ENCODE results near the gene GALC.

GALC gene

DNA sequence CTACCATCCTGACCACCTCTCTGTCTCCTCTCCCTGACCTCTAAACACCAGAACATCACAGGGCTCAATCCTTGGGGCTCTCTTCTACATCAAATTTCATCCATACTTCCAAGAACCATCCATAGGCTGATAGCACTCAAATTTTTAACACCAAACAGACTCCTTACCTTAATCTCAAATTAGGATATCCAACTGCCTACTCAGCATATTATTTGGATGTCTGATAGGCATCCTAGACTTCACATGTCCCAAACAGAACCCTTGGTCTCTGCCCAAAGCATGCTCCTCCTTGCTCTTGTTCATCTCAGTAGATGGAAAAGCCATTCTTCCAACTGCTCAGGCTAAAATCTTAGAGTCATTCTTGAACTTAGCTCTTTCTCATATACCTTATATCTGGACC lies 91.3 kb downstream of the GALC start:
- Mint-ChIP-seq H3K27me3 (ENCODE audit: low read depth) (peaks cover 22% of the 10 kb centered on the region), H3K4me3 (no peak overlapping the region), H3K27ac (no peak overlapping the region), H3K9me3 (no peaks in the 10 kb centered on the region), H3K4me1 (ENCODE audit: low read depth) (no peaks in the 10 kb centered on the region), H3K36me3 (ENCODE audit: low read depth) (no peaks in the 10 kb centered on the region)
- DNase-seq (ENCODE audit: low spot score), result no peak

DNA sequence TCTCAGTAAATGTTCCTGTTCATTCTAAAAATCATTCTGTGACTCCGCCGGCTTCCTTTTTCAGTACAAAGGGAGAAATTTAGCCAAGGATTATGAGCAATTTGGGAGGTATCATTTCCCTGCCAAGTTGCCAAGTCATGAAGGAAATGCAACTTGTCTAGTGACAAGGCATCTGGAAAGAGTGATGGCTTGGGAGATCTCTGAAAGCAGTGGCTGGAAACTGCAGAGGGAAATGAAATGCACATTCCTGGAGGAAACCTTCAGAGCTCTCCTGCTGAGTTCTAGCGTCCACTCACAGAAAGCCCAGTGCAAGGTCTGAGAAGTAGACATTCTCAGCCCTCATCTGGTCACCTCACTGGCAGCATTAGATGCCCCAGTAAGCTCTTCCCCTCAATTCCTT lies 91.7 kb downstream of the GALC start:
- DNase-seq (ENCODE audit: low spot score), result no peak
- no peaks in the 10 kb centered on the region for H3K4me1 Mint-ChIP-seq (ENCODE audit: low read depth)
- no peaks in the 10 kb centered on the region for H3K36me3 Mint-ChIP-seq (ENCODE audit: low read depth)
- no peak overlapping the region for H3K27ac Mint-ChIP-seq
- peaks cover 26% of the 10 kb centered on the region for H3K27me3 Mint-ChIP-seq (ENCODE audit: low read depth)
- H3K9me3 Mint-ChIP-seq, result no peaks in the 10 kb centered on the region
- H3K4me3 Mint-ChIP-seq, result no peak overlapping the region

DNA sequence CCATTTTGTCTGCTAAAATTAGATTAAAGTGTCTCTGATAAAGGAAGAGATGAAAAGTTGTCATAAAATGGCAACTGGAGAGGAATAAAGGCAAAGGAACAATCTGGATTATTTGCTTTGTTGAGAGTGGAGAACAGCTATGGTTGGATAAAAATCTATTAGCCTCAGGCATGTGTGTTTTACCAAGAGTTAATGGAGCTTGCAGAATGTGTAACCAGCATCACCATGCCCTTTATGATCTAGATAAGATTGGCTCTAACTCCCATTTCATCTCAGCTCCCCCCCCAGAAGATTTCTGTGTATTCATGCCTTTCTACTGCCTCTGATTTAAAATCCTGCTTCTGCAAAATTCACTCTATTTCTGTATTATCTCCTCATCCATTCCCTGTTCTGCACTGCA lies 93.8 kb downstream of the GALC start:
- H3K9me3 Mint-ChIP-seq, result no peaks in the 10 kb centered on the region
- H3K36me3 Mint-ChIP-seq (ENCODE audit: low read depth), result no peaks in the 10 kb centered on the region
- no peaks in the 10 kb centered on the region for H3K4me1 Mint-ChIP-seq (ENCODE audit: low read depth)
- no peak for DNase-seq (ENCODE audit: low spot score)
- no peak overlapping the region for H3K27ac Mint-ChIP-seq
- H3K4me3 Mint-ChIP-seq, result no peak overlapping the region
- H3K27me3 Mint-ChIP-seq (ENCODE audit: low read depth), result peaks cover 26% of the 10 kb centered on the region

DNA sequence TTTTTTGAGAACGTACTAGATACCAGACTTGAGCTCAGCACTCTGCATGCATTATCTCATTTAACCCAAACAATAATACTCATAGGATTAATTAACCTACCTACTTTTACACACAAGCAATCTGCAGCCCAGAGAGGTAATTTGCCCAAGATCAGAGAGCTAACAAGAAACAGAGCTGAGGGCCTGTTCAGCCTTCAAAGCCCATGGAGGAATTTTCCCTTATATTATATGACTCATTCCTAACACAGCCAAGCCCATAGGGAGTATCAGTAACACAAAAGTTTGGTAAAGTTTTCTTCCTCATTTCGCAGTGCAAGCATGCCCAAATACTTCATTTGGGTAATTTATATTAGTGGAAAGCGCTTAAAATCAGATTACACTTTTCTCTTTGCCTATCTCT lies 94.7 kb downstream of the GALC start:
- Mint-ChIP-seq H3K4me3 (no peak overlapping the region), H3K27ac (no peak overlapping the region), H3K27me3 (ENCODE audit: low read depth) (peaks cover 26% of the 10 kb centered on the region), H3K36me3 (ENCODE audit: low read depth) (no peaks in the 10 kb centered on the region), H3K9me3 (no peaks in the 10 kb centered on the region), H3K4me1 (ENCODE audit: low read depth) (no peaks in the 10 kb centered on the region)
- DNase-seq (ENCODE audit: low spot score), result no peak

DNA sequence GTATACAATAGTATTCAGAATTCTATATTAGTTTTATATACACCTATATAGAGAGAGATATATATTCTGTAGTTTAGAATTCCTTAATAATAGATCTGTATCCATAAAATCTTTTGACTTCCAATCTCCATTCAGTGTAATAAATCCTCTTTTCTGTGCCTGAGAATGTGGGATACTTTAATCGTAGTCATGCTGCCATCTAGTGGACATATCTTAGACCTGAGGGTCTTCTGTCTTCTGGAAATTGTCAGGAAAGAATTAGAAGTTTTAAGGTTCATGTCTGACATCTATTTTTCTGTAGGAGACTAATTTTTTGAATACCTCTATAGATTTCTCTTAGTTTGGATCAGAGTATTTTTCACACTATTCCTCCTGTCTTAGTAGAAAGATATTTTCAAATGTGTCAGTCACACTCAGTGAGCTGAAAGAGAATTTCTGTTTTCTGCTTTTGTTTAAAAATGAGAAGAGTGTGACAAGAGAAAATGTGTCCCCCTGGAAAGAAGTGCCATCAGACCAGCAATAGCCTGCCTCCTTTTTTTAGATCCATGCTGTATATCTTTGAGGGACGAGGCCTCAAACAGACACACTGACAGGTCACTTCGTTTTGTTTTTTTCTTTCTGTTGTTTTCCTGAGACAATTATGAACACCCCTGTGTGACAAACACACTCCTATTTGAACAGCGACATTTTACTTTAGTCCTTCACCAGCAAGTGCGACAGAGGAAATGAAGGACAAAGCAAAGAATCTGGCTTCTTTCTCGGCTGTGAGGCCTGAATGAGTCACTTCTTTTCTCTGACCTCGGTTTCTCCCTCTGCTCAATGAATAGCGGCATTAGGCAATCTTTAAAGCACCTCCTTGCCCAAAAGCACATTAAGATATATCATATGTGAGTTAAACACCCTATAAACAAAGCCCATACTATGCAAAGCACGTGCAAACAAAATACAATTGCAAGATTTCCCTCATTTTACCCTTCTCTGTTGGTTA lies 96.3 kb downstream of the GALC start:
- H3K27me3 Mint-ChIP-seq (ENCODE audit: low read depth), result peaks cover 26% of the 10 kb centered on the region
- no peaks in the 10 kb centered on the region for H3K36me3 Mint-ChIP-seq (ENCODE audit: low read depth)
- no peak overlapping the region for H3K4me3 Mint-ChIP-seq
- no peak overlapping the region for H3K27ac Mint-ChIP-seq
- H3K9me3 Mint-ChIP-seq, result no peaks in the 10 kb centered on the region
- DNase-seq (ENCODE audit: low spot score), result no peak
- no peaks in the 10 kb centered on the region for H3K4me1 Mint-ChIP-seq (ENCODE audit: low read depth)

DNA sequence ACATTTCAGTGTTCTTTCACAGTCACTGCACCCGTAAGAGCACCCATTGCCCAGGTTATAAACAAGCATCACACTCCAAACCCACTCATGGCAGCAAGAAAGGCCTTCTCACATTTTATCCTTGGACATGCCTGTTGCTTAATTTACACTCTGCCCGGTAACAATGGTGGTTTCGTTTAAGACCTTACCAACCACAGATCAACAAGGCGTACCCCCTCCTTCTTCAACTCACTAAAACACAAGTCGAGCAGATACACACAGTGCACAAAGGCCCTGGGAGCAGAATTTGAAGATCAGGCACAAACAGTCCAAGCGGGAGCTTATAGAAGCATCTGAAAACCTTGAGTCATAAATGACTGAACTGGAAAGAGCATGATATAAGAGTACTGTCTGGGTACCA lies 98.1 kb downstream of the GALC start:
- Mint-ChIP-seq H3K9me3 (no peaks in the 10 kb centered on the region), H3K36me3 (ENCODE audit: low read depth) (no peaks in the 10 kb centered on the region), H3K27me3 (ENCODE audit: low read depth) (peaks cover 26% of the 10 kb centered on the region), H3K4me1 (ENCODE audit: low read depth) (no peaks in the 10 kb centered on the region), H3K27ac (no peak overlapping the region), H3K4me3 (no peak overlapping the region)
- DNase-seq (ENCODE audit: low spot score), result no peak

DNA sequence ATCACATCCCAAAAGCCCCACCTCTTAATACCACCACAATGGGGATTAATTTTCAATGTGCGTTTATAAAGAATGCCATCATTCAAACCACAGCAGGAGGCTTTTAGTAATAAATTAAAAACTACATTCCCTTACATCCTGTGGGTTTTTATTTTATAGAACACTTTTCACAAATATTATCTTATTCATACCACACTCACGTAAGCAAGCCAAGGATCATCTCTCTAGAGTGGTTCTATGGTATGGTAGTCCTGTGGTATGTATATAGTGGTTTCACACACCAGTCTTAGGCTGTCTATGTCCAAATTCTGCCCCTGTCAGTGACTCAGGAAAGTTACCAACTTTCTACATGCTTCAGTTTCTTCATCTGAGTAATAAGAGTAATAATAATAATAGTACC lies 100.2 kb downstream of the GALC start:
- H3K27ac Mint-ChIP-seq, result no peak overlapping the region
- H3K4me1 Mint-ChIP-seq (ENCODE audit: low read depth), result no peaks in the 10 kb centered on the region
- DNase-seq (ENCODE audit: low spot score), result no peak
- H3K36me3 Mint-ChIP-seq (ENCODE audit: low read depth), result no peaks in the 10 kb centered on the region
- no peaks in the 10 kb centered on the region for H3K9me3 Mint-ChIP-seq
- H3K4me3 Mint-ChIP-seq, result no peak overlapping the region
- peaks cover 15% of the 10 kb centered on the region for H3K27me3 Mint-ChIP-seq (ENCODE audit: low read depth)

DNA sequence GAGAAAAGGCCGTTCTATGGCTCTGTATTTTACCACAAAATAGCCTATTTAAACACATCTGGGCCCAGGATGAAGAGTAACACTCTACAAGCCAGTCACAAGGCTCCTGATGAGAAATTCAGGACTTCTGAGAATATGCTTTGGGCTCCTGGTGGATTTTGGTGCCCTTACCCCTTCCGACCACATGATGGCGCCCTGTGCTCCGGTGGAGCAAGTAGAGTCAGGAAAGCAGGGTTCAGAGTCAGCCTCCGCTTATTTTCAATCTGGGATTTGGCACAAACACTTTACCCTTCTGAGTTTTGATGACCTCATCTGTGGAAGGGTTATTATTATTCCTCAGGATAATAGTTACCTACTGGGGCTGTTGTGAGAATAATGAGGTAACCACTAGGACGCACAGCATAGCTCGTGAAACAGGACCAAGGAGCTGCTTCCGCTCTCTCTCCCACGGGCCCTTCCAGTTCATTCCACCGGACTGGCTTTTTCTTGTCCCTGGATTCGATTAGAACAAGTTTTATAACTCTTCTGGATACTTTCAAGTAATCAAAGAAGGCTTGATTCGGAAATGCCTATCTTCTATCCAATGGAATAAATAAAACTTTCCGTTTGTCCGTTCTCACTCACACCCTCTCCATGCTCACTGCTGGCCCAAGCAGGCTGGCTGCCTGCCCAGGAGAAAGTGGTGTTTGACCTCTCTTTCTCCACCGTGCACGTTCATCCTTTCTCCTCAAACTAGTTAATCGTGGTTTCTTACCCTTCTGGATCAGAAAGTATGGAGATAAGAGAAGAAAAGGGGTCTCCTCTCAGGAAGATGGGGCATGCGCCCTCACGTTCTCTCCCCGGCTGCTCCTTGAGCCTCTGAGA lies 104.6 kb downstream of the GALC start:
- Mint-ChIP-seq H3K4me1 (ENCODE audit: low read depth) (no peaks in the 10 kb centered on the region), H3K9me3 (no peaks in the 10 kb centered on the region), H3K27me3 (ENCODE audit: low read depth) (no peaks in the 10 kb centered on the region), H3K4me3 (no peak overlapping the region), H3K36me3 (ENCODE audit: low read depth) (no peaks in the 10 kb centered on the region), H3K27ac (no peak overlapping the region)
- DNase-seq (ENCODE audit: low spot score), result peak; percentile 6

DNA sequence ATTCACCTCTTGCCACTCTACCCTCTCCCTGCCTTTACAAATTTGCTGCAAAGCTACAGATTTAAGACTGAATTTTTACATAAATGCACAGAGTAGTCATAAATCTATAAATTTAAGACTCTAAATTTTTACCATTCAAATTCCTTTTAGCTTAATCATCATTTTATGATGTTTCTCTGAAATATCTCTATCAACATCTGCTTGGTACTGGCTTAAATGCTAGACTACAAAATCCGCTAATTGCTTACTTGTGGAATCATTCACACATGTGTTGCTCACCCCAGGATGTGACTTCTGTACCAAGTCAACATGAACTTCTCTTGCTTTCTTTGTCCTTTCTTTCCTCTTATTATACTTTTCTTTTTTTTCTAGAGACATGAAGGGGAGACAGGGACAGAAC lies 109.2 kb downstream of the GALC start:
- H3K27ac Mint-ChIP-seq, result no peak overlapping the region
- no peak overlapping the region for H3K4me3 Mint-ChIP-seq
- no peaks in the 10 kb centered on the region for H3K4me1 Mint-ChIP-seq (ENCODE audit: low read depth)
- peaks cover 3% of the 10 kb centered on the region for H3K27me3 Mint-ChIP-seq (ENCODE audit: low read depth)
- no peaks in the 10 kb centered on the region for H3K36me3 Mint-ChIP-seq (ENCODE audit: low read depth)
- DNase-seq (ENCODE audit: low spot score), result no peak
- H3K9me3 Mint-ChIP-seq, result no peaks in the 10 kb centered on the region

All from T-helper 2 cell treated with Interferon-gamma antibody and Interleukin-4, amounts not matched to agents 5 μg/mL and 100 μg/mL, for 36 hours (primary cell).